SK-N-SH (cell line): Measurements from ENCODE around the gene ZNF770. TPM values are rescaled to one million over a fixed set of nuclear protein-coding genes. Genes with fewer than 3 reads are reported as not detected.

ENCODE experiments used
- CTCF ChIA-PET: fragments of 300-600, 350-600 bp; formaldehyde crosslinking; extraction: SDS; loops from one replicate; lab custom pipeline; 2021; lab: Yijun Ruan, JAX
- POLR2A ChIA-PET: fragments of 350-600 bp; sonication (Branson Sonifier 250); formaldehyde crosslinking; extraction: SDS; loops from one replicate; lab custom pipeline; 2020; ENCODE audit warnings: antibody characterized with exemption, inconsistent platforms; lab: Yijun Ruan, JAX
- DNase-seq: peaks from one replicate; pipeline ENCODE4 v3.0.0; 2012
- H2AFZ ChIP-seq: fragments of 200-600 bp; sonication (generic); 2 replicates; pipeline ENCODE4 v1.8.1; 2016; ENCODE audit warnings: antibody characterized with exemption, mild to moderate bottlenecking, low read depth
- H3F3A ChIP-seq: fragments of 200-600 bp; sonication (generic); replicated peaks from 2 replicates; pipeline ENCODE3; 2016; ENCODE audit warnings: antibody characterized with exemption, mild to moderate bottlenecking; ENCODE audit not compliant: insufficient read depth
- H3K27ac ChIP-seq, 2 experiments: fragments of 200-500 bp in 1 of 2; fragments of 200-600 bp in 1 of 2; sonication (Bioruptor generic) in 1 of 2; sonication (generic), shearing (Covaris generic) in 1 of 2; 2 replicates each; pipeline versions ENCODE4 v1.5.1 to v1.6.1; 2014 to 2016; ENCODE audit warnings: low read depth in 2 of 2, inconsistent platforms in 1 of 2, low read length in 1 of 2, mild to moderate bottlenecking in 1 of 2, mixed read lengths in 1 of 2
- H3K27me3 ChIP-seq: fragments of 200-600 bp; sonication (generic), shearing (Covaris generic); 2 replicates; pipeline ENCODE4 v1.6.1; 2016; ENCODE audit warnings: mixed run types; ENCODE audit not compliant: insufficient read depth
- H3K36me3 ChIP-seq, 2 experiments: fragments of 200-500 bp in 1 of 2; fragments of 200-600 bp in 1 of 2; sonication (Bioruptor generic) in 1 of 2; sonication (generic) in 1 of 2; replicated peaks in 1 of 2; 2 replicates each; pipeline versions ENCODE3 to v1.5.1; 2014 to 2016; ENCODE audit warnings: low read length in 1 of 2, mild to moderate bottlenecking in 1 of 2; ENCODE audit not compliant: insufficient read depth in 2 of 2, control insufficient read depth in 1 of 2
- H3K4me1 ChIP-seq, 2 experiments: fragments of 200-500 bp in 1 of 2; fragments of 200-600 bp in 1 of 2; sonication (Bioruptor generic) in 1 of 2; sonication (generic), shearing (Covaris generic) in 1 of 2; 2 replicates each; pipeline versions ENCODE4 v1.5.1 to v1.6.1; 2014 to 2016; ENCODE audit warnings: low read depth in 1 of 2, low read length in 1 of 2, mixed run types in 1 of 2; ENCODE audit not compliant: insufficient read depth in 2 of 2, control insufficient read depth in 1 of 2
- H3K4me2 ChIP-seq: fragments of 200-600 bp; sonication (generic), shearing (Covaris generic); 2 replicates; pipeline ENCODE4 v1.6.1; 2017; ENCODE audit warnings: mixed run types
- H3K4me3 ChIP-seq, 2 experiments: fragments of 200-500 bp in 1 of 2; fragments of 200-600 bp in 1 of 2; sonication (Bioruptor generic) in 1 of 2; sonication (generic), shearing (Covaris generic) in 1 of 2; 2 replicates each; pipeline versions ENCODE4 v1.5.1 to v1.8.1; 2014 to 2016; ENCODE audit warnings: low read depth in 2 of 2, inconsistent platforms in 1 of 2, low read length in 1 of 2, mild to moderate bottlenecking in 1 of 2, mixed read lengths in 1 of 2, moderate library complexity in 1 of 2
- H3K79me2 ChIP-seq: fragments of 200-600 bp; sonication (generic); 2 replicates; pipeline ENCODE4 v1.8.1; 2017; ENCODE audit warnings: mild to moderate bottlenecking; ENCODE audit not compliant: insufficient read depth
- H3K9ac ChIP-seq: fragments of 200-600 bp; sonication (generic); 2 replicates; pipeline ENCODE4 v1.6.1; 2017; ENCODE audit warnings: mixed run types
- H3K9me2 ChIP-seq: fragments of 200-600 bp; sonication (generic); 2 replicates; pipeline ENCODE4 v1.6.1; 2017; ENCODE audit warnings: mixed run types
- H3K9me3 ChIP-seq: fragments of 200-600 bp; sonication (generic); 2 replicates; pipeline ENCODE4 v1.6.1; 2017; ENCODE audit warnings: mixed run types, mild to moderate bottlenecking, moderate library complexity
- H4K20me1 ChIP-seq: fragments of 200-600 bp; sonication (generic); 2 replicates; pipeline ENCODE4 v1.6.1; 2017; ENCODE audit warnings: mild to moderate bottlenecking, mixed run types; ENCODE audit not compliant: insufficient read depth
- CHD2 ChIP-seq: fragments of 150-350 bp; IDR thresholded peaks from 2 replicates; pipeline ENCODE4 v1.6.1; 2018; ENCODE audit warnings: low read length; ENCODE audit not compliant: partially characterized antibody
- ELF1 ChIP-seq: IDR thresholded peaks from 2 replicates; pipeline ENCODE4 v1.4.0; 2012
- EP300 ChIP-seq, 2 experiments: IDR thresholded peaks; 2 replicates each; pipeline versions ENCODE4 v1.4.0 to v1.6.1; 2012; ENCODE audit warnings: borderline replicate concordance in 1 of 2, low read depth in 1 of 2, low read length in 1 of 2
- FOSL2 ChIP-seq: IDR thresholded peaks from 2 replicates; pipeline ENCODE4 v1.4.0; 2012; ENCODE audit warnings: low read depth, mild to moderate bottlenecking, moderate library complexity, borderline replicate concordance
- FOXM1 ChIP-seq: IDR thresholded peaks from 2 replicates; pipeline ENCODE4 v1.4.0; 2012; ENCODE audit warnings: low read depth, mild to moderate bottlenecking
- JUND ChIP-seq: IDR thresholded peaks from 2 replicates; pipeline ENCODE4 v1.4.0; 2012
- POLR2AphosphoS5 ChIP-seq: IDR thresholded peaks from 2 replicates; pipeline ENCODE4 v1.6.1; 2012; ENCODE audit warnings: low read depth, low read length
- RCOR1 ChIP-seq: fragments of 150-350 bp; IDR thresholded peaks from 2 replicates; pipeline ENCODE4 v1.6.1; 2017; ENCODE audit warnings: antibody characterized with exemption, low read length
- SIN3A ChIP-seq: IDR thresholded peaks from 2 replicates; pipeline ENCODE4 v1.6.1; 2012; ENCODE audit warnings: low read depth, mild to moderate bottlenecking, low read length, moderate library complexity, borderline replicate concordance
- TAF1 ChIP-seq: IDR thresholded peaks from 2 replicates; pipeline ENCODE4 v1.6.1; 2012; ENCODE audit warnings: low read depth, mild to moderate bottlenecking, low read length, moderate library complexity, borderline replicate concordance
- TCF12 ChIP-seq: IDR thresholded peaks from 2 replicates; pipeline ENCODE4 v1.4.0; 2012
- YY1 ChIP-seq: IDR thresholded peaks from 2 replicates; pipeline ENCODE4 v1.4.0; 2012; ENCODE audit warnings: low read depth, mild to moderate bottlenecking
- WGBS: methylation state at CpG from one replicate; pipeline ENCODE4 v1.1.6; 2017; ENCODE audit warnings: low lambda C conversion rate; 5-methylcytosine and 5-hydroxymethylcytosine counted together
- polyA plus RNA-seq, 3 experiments: library from polyadenylated mRNA; depleted of rRNA; stranded (reverse); fragments of >200 nt; gene quantifications; 2 replicates each; pipeline ENCODE4 v1.2.3, GENCODE V29; 2012
- TF ChIP-seq, protein P1 (sequence below): fragments of 200-600 bp; sonication (generic); IDR thresholded peaks from 2 replicates; pipeline ENCODE4 v1.6.1; 2017; ENCODE audit warnings: antibody characterized with exemption, mild to moderate bottlenecking, moderate library complexity
- TF ChIP-seq, protein P2 (sequence below): fragments of 150-350 bp; IDR thresholded peaks from 2 replicates; pipeline ENCODE4 v1.6.1; 2017; ENCODE audit warnings: antibody characterized with exemption, low read length, low read depth, borderline replicate concordance
- TF ChIP-seq, protein P3 (sequence below): IDR thresholded peaks from 2 replicates; pipeline ENCODE4 v1.4.0; 2012; ENCODE audit warnings: low read depth, borderline replicate concordance
- TF ChIP-seq, protein P4 (sequence below): IDR thresholded peaks from 2 replicates; pipeline ENCODE4; 2012

ZNF770 gene
- polyA plus RNA-seq, 1 of the 3 experiments (the other 2 are of a cell fraction): 3.8 TPM

DNA sequence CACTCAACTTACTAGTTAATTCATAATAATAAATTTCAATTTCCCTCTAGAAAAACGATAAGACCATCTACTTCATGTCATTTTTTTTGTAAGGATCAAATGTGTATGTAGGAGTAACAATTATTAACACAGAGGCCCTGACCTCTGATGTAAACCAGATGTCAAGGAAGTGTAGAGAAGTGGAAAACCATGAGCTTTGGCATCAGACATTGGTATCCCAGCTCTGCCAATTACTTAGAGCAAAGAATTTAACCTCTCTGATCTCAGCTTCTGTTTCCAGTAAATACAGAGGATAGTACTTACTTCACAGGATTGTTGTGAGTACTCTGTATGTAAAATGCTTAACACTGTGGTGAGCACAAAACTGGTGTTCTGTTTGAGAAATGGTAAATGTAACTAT, 36.1 kb downstream of the ZNF770 start (continued):
- TF ChIP-seq, protein P1, sequence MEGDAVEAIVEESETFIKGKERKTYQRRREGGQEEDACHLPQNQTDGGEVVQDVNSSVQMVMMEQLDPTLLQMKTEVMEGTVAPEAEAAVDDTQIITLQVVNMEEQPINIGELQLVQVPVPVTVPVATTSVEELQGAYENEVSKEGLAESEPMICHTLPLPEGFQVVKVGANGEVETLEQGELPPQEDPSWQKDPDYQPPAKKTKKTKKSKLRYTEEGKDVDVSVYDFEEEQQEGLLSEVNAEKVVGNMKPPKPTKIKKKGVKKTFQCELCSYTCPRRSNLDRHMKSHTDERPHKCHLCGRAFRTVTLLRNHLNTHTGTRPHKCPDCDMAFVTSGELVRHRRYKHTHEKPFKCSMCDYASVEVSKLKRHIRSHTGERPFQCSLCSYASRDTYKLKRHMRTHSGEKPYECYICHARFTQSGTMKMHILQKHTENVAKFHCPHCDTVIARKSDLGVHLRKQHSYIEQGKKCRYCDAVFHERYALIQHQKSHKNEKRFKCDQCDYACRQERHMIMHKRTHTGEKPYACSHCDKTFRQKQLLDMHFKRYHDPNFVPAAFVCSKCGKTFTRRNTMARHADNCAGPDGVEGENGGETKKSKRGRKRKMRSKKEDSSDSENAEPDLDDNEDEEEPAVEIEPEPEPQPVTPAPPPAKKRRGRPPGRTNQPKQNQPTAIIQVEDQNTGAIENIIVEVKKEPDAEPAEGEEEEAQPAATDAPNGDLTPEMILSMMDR: no peak
- TF ChIP-seq SIN3A (no peak), TCF12 (peak; percentile 74)

DNA sequence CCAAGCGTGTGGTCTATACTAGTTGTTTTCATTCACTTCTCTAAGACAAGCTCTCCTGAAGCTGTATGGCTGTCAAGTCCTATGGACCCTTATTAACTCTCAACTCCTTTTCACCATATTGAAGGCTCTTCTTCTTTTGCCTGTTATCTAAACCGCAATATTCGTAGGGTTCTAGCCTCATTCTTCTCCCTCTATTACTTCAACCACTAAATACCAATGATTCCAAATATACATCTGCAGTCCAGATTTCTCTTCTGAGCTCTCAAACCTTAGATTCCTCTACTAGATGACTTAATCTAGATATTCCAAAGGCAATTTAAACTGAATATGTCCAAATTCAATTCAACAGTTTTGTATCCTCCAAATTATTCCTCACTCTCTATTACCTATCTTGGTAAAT, 43.2 kb downstream of the ZNF770 start:
- CTCF ChIA-PET: interaction anchor here (0.5 to 4.0 kb wide), 3 partner anchors 25 to 323 kb away, joined by 3 to 13 read pairs (median 3); partner anchors contain the start of gene AQR
- TF ChIP-seq TAF1 (no peak), FOSL2 (no peak), FOXM1 (no peak), ELF1 (no peak), RCOR1 (no peak), YY1 (no peak), CHD2 (no peak), JUND (no peak), POLR2AphosphoS5 (no peak), EP300 (IDR thresholded peaks at IDR 0.05; ENCODE audit: borderline replicate concordance in 1 of 2, low read depth in 1 of 2, low read length in 1 of 2) (no peak)
- TF ChIP-seq, protein P2, sequence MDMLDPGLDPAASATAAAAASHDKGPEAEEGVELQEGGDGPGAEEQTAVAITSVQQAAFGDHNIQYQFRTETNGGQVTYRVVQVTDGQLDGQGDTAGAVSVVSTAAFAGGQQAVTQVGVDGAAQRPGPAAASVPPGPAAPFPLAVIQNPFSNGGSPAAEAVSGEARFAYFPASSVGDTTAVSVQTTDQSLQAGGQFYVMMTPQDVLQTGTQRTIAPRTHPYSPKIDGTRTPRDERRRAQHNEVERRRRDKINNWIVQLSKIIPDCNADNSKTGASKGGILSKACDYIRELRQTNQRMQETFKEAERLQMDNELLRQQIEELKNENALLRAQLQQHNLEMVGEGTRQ: no peak
- TF ChIP-seq, protein P3, sequence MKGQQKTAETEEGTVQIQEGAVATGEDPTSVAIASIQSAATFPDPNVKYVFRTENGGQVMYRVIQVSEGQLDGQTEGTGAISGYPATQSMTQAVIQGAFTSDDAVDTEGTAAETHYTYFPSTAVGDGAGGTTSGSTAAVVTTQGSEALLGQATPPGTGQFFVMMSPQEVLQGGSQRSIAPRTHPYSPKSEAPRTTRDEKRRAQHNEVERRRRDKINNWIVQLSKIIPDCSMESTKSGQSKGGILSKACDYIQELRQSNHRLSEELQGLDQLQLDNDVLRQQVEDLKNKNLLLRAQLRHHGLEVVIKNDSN: no peak
- TF ChIP-seq, protein P4, sequence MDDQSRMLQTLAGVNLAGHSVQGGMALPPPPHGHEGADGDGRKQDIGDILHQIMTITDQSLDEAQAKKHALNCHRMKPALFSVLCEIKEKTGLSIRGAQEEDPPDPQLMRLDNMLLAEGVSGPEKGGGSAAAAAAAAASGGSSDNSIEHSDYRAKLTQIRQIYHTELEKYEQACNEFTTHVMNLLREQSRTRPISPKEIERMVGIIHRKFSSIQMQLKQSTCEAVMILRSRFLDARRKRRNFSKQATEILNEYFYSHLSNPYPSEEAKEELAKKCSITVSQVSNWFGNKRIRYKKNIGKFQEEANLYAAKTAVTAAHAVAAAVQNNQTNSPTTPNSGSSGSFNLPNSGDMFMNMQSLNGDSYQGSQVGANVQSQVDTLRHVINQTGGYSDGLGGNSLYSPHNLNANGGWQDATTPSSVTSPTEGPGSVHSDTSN: no peak
- TF ChIP-seq, protein P1: no peak
- TF ChIP-seq, all 33 proteins: peak for 0
- 96% methylated on average over 3 of the region's 3 CpGs for WGBS
- peaks cover 54 to 61% of the 10 kb centered on the region in 2 experiments for H3K36me3 ChIP-seq
- H3K79me2 ChIP-seq: peaks cover under 1% of the 10 kb centered on the region; the same call in 1 of the 2 replicates
- H3K4me2 ChIP-seq: no peak overlapping the region
- H3K4me1 ChIP-seq: no peaks in the 10 kb centered on the region
- H3K4me3 ChIP-seq: no peak overlapping the region
- H3K9ac ChIP-seq: no peak overlapping the region
- H3K9me3 ChIP-seq: no peaks in the 10 kb centered on the region
- no peak overlapping the region for H2AFZ ChIP-seq
- POLR2A ChIA-PET: no interaction called here
- no peaks in the 10 kb centered on the region for H3K9me2 ChIP-seq
- no peaks in the 10 kb centered on the region for H3K27me3 ChIP-seq
- DNase-seq: no peak
- no peak overlapping the region; a peak in 1 of 4 replicates for H3K27ac ChIP-seq
- H3F3A ChIP-seq: peaks cover 11% of the 10 kb centered on the region
- peaks cover 3% of the 10 kb centered on the region; the same call in 1 of the 2 replicates for H4K20me1 ChIP-seq
